ENCODE measurements around the gene CERS4.
"Not testable (repeated sequence)": the region's sequence is repeated elsewhere in the genome, so short reads cannot be mapped to it uniquely, and the experiment has no call there.

Gene CERS4

GRCh38 chr19:8208922-8209461 lies at the start of gene CERS4:
TSS of gene CERS4 (plus strand) at chr19:8209370. CDS start at chr19:8251077, 41,707 bp downstream.
- peak; percentile 98 for DNase-seq (ENCODE audit: low spot score)

GRCh38 chr19:8161135-8161646 lies 48.0 kb upstream of the CERS4 start:
- peak; percentile 69 for DNase-seq (ENCODE audit: low spot score)

- no peak for DNase-seq (ENCODE audit: low spot score)
Observed at GRCh38 chr19:8163759-8164158, 45.4 kb upstream of the CERS4 start.

- no peak for DNase-seq (ENCODE audit: low spot score)
Observed at GRCh38 chr19:8167985-8168384, 41.2 kb upstream of the CERS4 start.

- DNase-seq (ENCODE audit: low spot score): no peak
Observed at GRCh38 chr19:8168537-8168936, 40.6 kb upstream of the CERS4 start.

- no peak for DNase-seq (ENCODE audit: low spot score)
Observed at GRCh38 chr19:8174706-8175105, 34.5 kb upstream of the CERS4 start.

GRCh38 chr19:8180018-8180417 lies 29.2 kb upstream of the CERS4 start:
- DNase-seq (ENCODE audit: low spot score): no peak

- no peak for DNase-seq (ENCODE audit: low spot score)
Observed at GRCh38 chr19:8184274-8184673, 24.9 kb upstream of the CERS4 start.

- no peak for DNase-seq (ENCODE audit: low spot score)
Observed at GRCh38 chr19:8185343-8186068, 23.7 kb upstream of the CERS4 start.

GRCh38 chr19:8192221-8192820 lies 16.8 kb upstream of the CERS4 start:
- peak; percentile 52 for DNase-seq (ENCODE audit: low spot score)

GRCh38 chr19:8194528-8195267 lies 14.5 kb upstream of the CERS4 start:
- no peak for DNase-seq (ENCODE audit: low spot score)

GRCh38 chr19:8196271-8196927 lies 12.8 kb upstream of the CERS4 start:
- DNase-seq (ENCODE audit: low spot score): no peak

GRCh38 chr19:8203288-8204120 lies 5.7 kb upstream of the CERS4 start:
- DNase-seq (ENCODE audit: low spot score): not testable (repeated sequence)

- DNase-seq (ENCODE audit: low spot score): peak; percentile 35
Observed at GRCh38 chr19:8204961-8205360, 4.2 kb upstream of the CERS4 start.

GRCh38 chr19:8206147-8207087 lies 2.8 kb upstream of the CERS4 start:
- peak; percentile 16 for DNase-seq (ENCODE audit: low spot score)

- DNase-seq (ENCODE audit: low spot score): not testable (repeated sequence)
Observed at GRCh38 chr19:8207326-8207725, 1.8 kb upstream of the CERS4 start.

- peak; percentile 28 for DNase-seq (ENCODE audit: low spot score)
Observed at GRCh38 chr19:8208119-8208921, 850 bp upstream of the CERS4 start.

GRCh38 chr19:8209462-8210378 lies 550 bp downstream of the CERS4 start:
- peak; percentile 67 for DNase-seq (ENCODE audit: low spot score)
